SW 1271 (cell line): ENCODE data around the gene APCDD1.
"Not testable (repeated sequence)": the region's sequence is repeated elsewhere in the genome, so short reads cannot be mapped to it uniquely, and the experiment has no call there.

Experiments
- DNase-seq, 2 experiments: peaks; one replicate each; lab custom pipeline; 2025; lab: John Stamatoyannopoulos, UW

The APCDD1 gene

DNA sequence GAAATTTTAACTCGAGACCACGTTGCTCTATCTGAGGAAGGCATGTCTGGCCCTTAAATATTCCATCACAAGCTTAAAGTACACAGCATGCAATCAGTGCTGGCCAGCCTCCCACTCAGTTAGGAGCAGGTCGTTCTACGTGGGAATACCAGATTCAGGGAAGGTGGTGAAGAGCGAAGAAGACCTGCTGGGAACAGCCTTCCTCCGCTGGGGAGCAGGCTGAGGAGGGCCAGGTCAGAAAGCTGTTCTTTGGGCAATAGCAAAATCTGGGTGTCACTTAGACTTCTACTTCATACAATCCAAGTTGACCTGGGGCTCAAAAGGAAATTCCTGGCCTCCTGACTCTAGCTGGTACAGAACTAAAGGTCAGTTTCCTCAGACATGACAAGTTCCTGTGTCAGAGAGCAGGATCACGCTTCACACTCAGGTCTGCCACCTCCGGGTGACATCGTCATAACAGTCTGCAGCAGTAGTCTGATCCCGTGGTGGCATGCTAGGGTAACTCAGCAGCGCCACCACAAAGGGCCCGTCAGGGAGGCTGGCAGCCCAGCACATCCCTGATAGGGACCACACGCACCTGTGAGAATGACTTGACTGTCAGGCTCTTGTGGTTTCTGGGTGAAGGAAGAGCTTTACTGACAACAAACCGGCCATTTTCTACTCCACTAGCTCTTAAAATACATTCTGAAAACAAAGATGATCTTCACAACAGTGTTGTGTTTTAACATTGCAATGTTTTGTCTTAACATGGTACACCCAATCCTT, 36.1 kb downstream of the APCDD1 start:
- no peak for DNase-seq

DNA sequence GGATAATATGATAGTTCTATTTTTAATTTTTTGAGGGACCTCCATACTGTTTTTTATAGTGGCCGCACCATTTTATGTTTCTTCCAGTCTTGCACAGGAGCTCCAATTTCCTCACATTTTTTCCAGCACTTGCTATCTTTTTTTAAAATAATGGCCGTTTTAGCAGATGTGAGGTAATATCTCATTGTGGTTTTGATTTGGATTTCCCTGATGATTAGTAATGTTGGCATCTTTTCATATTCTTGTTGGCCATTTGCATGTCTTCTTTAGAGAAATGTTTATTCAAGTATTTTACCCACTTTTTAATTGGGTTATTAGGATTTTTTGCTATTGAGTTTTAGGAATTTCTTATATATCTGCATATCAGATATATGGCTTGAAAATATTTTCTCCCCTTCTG, 41.5 kb downstream of the APCDD1 start:
- no peak for DNase-seq

DNA sequence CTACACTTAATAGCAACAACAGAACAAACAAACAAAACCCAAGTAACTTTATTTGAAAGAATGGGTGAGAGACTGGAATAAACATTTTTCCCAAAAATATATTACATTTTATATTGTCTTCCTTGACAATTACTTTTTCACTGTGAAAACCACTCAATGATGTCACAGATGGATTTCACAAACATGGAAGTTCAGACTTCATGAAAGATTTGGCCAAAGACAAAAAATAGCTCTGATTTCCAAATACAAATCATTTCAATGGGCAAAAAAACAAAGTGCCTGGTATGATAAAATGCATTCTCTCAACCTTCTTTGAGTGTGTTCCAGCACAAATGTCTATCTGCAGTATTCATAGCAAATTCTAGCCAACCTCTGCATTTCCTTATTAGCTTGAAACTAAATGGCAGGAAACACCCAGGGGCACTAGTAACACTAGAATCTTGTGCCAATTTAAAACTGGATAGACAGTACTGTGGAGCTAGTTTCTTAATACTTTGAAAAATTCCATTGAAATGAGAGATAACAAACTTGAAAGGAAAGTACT, 42.8 kb downstream of the APCDD1 start:
- no peak for DNase-seq

DNA sequence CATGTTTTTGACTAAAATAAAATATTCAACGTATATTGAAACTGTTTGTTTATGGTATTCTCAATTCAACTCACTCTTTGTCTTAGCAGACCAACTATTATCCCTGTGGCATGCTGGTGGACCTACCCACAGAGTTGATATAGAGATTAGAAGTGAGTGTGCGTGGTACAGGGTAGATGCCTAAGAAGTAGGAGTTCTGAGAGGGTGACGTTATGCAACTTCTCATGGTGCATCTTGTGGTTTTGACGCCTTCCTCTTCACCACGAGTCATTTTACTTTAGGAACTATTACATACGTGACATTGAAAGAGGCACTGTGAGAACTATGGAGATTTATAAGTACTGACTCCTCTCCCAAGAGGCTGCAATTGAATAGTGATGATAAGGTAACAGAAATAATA, 44.8 kb downstream of the APCDD1 start:
- DNase-seq, result no peak

DNA sequence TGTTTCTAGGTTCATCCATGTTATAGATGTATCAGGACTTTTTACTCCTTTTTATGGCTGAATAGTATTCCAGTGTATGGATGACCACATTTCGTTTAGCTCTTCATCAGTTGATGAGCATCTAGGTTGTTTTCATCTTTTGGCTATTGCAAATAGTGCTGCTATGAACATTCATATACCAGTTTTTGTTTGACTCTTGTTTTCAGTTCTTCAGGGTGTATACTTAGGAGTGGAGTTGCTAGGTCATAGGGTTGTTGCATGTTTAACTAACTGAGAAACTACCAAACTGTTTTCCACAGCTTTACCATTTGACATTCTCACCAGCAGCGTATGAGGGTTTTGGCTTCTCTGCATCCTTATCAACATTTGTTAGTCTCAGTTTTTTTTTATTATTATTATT, 45.6 kb downstream of the APCDD1 start:
- DNase-seq, result no peak

DNA sequence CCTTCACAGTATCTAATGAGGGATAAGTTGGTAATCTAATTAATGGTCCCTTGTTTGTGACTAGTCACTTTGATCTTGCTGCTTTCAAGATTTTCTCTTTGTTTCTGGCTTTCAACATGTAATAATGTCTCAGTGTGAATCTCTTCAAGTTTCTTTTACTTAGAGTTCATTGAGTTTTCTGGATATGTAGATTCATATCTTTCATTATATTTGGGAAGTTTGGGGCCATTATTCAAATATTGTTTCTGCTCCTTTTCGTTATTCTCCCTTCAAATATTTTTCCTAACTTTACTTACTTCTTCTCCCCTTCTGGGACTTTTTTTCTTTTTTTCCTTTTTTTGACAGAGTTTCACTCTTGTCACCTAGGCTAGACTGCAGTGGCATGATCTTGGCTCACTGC, 50.3 kb downstream of the APCDD1 start:
- no peak for DNase-seq

DNA sequence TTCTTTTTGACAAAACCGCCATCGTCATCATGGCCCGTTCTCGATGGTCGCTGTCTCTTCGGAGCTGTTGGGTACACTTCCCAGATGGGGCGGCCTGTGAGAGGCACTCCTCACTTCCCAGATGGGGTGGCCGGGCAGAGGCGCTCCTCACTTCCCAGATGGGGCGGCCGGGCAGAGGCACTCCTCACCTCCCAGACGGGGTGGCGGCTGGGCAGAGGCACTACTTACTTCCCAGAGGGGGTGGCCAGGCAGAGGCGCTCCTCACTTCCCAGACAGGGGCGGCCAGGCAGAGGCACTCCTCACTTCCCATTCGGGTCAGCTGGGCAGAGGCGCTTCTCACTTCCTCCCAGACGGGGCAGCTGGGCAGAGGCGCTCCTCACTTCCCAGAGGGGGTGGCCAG, 51.5 kb downstream of the APCDD1 start:
- not testable (repeated sequence) for DNase-seq

DNA sequence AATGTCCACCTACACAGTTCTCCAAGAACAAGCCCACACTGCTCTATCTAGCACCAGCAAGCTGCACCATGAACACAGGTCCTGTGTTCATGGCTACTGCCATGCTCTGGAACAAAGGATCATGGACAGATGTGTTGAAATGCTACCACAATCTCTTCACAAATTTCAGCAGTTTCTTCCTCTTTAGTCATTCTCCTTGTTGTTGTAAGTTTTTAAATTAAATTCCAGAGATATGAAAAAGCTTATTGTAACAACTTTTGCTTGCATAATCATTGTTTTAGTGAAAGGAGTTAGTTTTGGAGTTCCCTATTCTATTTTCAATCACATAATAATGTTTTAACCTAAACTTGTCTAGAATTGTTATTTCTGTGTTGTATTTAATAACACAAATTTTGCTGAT, 54.2 kb downstream of the APCDD1 start:
- no peak for DNase-seq

DNA sequence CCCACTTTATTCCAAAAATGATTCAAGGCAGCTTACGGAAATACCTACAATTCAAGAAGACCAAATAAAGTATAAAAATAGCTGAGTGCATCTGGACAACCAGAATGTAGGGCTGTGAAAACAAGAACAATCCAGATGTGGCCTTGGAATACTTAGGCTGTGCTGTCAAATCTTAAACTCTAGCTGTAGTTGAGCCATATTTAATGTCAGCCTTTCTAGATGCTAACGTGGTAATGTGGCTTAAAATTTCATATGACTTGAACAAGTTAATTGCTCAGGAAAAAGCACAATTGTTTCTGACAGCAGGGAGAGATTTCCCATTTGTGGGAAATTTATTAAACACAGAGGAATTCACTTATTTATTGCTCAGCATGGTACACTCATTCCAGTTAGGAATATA, 56.8 kb downstream of the APCDD1 start:
- DNase-seq, result no peak

DNA sequence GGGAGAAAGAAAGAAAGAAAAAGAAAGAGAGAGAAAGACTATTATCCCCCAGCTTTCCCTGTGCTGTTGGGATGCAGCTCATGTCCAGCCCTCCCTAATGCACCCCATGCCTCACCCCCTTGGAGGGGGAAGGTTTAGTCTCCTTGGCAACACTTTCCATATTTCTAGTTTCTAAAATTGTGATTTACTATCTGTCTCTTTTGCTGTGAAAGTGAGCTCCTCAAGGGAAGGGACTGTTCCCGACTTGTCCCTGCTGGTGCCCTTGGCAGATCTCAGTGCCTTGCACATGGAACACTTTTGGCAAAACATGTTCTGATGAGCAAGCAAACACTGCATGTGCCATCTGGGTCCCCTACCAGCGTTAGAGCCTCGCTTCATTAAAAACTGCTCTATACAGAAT, 59.6 kb downstream of the APCDD1 start:
- no peak for DNase-seq

DNA sequence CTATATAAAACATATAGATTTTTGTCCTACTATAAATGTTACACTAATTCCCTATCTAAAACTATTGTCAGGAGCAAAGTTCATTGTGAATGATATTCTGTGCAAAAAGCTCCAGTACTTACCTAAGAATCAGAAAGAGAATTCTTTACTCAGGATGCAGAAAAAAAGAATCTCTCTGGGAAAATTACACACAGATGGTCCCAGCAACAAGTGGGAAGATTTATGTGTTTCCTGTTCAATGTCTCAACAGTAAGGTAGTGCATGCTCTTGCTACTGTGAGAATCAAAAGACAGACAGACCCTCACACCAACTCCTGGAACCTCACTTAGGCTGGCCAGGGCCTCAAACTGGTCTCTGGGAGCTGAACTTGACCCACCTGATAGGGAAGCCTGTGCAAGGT, 60.2 kb downstream of the APCDD1 start:
- no peak for DNase-seq

DNA sequence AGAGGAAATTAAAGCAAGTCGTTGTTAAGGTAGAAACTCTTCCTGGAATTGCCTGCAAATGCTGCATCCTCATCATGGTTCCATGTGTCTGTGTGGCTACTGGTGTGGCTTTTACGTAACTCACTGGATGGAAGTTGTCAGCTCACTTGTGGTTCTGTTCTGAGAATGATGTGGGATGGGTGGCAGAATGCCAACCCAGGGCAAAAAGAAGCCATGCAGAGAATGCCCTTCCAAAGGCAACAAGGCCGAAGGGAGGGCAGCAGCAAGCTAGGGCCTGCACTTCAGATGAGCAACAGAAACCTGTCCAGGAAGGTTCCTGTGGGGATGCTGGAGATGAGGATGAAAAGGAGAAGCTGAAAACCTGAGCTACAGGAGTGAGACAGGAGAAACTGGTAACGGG, 61.0 kb downstream of the APCDD1 start:
- DNase-seq, result no peak

DNA sequence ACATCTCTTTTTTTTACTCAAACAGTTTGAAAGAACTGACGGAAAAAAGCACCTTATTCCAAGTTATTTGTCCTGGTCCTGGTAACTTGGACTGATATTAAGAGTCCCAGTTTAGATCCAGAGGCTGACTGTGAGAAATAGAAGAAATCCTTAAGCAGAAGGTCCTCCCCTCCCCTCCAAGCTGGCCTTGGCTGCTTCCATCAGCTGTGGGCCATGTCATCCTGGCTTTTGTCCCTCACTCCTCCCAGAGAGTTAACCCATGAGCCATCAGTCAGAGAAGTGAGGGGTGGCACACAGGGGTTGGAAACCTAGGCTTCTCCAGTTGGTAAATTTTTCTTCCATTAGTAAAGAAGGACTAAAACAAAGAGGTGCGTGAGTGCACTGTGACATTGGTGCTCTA, 61.6 kb downstream of the APCDD1 start:
- no peak for DNase-seq

DNA sequence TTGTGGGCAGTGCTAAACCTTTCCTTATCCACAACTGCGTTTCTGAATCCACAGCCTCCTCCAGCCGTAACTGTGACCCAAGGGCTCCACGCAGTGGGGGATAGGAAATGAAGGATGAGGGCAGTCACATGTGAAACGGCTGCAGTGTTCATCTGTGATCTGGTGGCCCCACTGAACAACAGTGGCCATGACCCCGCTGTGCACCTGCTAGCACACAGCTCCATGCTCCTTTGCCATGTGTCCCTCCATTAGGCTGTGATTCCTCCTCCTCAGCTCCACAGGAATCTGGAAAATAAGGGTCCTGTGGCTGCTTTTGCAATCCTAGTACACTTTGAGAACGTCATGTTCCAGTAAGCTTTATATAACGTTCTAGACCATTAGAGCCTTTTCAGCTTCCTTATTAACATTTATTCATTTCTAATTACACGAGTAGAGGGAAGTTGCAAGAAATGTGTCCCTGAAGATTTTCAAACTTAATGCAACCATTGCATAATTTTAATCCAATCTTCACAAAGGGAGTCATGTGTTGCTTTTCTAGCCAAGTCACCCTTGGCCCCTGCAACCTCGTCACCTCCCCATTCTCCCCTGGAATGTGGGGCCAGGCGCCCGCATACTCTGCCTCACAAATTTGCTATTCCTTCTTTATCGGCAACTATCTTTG, 64.3 kb downstream of the APCDD1 start:
- DNase-seq, result no peak

DNA sequence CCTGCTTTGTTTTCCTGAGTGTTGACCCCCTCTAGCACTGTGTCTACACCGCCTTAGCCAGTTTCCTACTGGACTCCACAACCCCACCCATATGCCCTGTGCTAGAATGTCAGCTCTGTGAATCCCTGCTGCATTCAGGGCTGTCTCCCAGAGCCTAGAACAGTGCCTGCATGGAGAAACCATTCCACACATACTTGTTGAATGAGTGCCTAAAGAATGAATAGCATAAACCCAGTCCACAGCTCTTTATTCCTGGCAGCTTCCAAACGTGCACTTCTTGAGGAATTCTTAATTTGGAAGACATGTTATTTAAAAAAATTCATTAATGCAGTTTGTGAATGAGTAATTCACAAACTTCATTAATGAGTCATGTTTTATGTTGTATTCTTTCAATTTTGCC, 64.9 kb downstream of the APCDD1 start:
- DNase-seq, result no peak

DNA sequence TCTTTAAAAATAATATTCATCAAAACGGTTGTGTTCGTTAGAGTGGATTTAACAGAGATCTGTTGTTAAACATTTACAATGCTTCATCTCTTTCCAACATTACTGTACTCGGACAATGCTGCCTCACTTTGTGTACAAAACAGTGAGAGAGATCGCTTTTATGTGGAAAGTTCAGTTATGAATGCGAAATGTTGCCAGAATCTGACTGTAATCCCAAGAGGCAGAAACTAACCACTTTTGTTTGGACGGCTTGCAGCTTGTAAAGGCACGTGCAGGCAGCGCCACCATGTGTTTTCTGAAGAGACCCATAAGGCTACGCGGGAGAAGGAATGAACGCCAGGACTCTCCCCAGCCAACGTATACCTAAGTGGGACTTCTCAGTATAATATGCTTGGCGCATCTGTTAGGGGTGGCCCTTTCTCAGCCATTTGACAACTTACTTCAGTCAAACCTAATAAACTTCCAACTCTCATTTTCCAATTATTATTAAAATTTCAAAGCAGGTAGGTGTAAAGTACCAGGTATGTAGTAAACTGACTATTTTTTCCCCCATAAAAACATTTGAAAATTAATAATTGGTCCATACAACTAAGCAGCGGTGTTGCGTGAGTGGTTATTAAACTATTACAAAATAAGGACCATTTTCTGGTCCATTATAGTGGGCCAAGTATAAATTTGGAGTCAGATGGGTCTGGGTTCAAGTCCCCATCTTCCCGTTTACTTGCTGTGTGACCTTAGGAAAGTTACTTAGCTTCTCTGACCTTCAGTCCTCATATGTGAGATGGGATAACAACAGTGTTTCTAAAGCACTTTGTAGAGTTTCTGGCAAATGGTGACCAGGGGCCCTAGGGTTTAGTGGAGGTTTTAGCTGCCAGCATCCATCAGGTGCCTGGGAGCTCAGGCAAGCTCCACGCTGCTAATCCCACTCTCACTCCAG, 65.8 kb downstream of the APCDD1 start:
- DNase-seq, result peak in 1 of 2 experiments; percentile 34

DNA sequence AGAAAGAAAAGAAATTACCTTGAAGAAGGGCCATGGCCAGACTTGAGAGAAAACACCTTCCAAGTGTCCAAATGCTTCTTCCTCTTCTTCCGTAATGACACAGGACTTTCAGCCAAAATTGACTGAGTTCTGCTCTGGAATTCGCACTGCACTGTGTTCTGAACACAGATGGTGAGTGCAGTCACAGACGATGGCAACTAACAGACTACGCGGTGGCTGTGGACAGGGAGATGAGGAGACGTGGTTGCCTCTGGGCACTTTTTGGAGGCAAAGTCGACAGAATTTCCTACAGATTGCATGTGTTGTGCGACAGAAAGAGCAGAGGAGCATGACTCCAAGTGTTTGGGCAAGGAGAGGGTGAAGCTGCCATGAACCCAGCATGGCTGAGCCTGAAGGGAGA, 67.1 kb downstream of the APCDD1 start:
- DNase-seq, result no peak

DNA sequence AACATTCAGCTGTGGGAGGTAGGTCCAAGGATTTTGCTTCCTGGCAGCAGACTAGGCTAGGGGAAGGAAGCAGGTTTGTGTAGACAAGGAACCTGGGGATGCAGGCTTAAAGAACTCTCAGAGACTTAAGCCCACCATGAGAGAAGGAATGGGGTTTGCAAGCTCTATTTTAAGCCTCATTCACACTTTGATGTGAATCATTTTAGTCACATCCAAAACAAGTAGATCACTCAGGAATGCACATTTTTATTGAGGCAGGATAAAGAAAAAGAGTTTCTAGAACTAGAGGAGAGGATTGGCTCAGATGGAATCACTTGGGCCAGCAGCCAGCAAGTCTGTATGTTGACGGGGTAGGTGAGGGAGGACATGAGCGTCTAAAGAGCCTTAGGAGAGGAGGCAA, 68.1 kb downstream of the APCDD1 start:
- no peak for DNase-seq

DNA sequence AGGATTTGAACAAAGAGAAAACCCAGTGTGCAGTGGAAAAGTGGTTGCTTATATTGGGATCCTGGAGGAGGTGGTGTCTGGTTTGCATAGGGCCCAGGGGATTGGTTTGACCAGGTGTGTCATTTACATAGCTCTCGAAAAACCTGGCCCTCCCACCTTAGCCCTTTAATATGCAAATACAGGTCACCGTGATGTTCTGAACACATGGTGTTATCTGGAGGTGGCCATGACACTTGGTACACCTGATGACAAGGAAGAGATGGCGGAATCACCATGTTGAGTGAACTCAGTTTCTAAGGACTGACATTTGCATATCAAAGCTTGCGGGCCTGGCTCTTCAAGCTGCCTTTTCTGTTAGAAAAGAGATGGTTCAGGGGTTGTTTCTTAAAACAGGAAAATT, 69.1 kb downstream of the APCDD1 start:
- DNase-seq, result no peak

DNA sequence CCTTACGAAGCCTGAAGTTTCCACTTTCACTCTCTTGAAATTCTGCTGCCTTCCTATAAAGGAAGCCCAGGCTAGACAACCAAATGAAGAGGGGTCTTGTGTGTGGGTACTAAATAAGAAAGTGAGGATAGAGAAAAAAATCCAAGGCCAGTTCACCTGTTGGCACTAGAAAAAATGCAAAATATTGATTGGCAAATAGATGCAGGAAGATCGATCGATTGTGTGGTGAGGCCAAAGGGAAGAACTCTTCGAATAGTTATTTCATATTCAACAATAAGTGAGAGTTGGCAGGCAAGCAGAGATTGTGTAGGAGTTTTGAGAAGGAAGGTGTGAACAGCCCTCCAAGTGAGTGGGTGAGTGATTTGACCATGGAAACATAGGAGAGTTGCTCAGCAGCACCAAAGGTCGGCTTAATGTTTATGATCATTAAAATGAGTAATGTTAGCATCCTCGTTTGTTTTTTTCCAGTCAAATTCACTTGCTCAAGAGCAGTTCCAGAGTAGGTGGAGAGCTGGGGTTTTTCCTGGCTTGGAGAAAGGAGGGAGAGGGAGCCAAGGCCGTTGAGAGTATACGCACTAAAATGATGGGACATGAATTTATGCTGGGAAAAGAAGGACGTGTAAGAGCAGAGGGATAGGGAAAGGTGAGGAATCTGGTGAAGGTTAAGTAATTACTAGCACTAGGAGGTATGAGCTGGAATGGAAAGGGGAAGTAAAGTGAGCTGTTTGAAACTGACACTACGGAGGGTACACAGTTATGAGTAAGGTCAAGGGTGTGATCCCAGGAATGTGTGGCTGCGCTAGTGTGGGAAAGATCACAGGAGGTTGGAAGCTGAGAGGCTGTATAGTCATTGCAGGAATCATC, 70.3 kb downstream of the APCDD1 start:
- DNase-seq, result no peak

DNA sequence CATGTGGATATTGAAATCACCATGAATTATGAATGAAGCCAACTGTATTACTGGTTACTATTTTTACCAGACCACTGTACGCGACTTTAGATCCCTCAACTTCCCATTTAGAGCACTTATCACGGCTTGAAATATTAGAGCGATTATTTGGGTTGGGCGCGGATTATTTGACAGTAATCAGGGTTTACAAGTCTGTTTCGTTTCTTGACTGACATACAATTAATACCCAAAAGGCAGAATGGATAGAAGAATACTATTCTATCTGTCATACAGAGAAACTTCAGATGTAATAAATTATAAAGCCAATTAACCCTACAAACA, 70.9 kb downstream of the APCDD1 start:
- DNase-seq, result no peak
